NCI-H526 (cell line): ENCODE measurements around the gene GDF11.

Experiments used
- DNase-seq, 2 experiments: peaks; one replicate each; lab custom pipeline; 2025; lab: John Stamatoyannopoulos, UW

The GDF11 gene

DNA sequence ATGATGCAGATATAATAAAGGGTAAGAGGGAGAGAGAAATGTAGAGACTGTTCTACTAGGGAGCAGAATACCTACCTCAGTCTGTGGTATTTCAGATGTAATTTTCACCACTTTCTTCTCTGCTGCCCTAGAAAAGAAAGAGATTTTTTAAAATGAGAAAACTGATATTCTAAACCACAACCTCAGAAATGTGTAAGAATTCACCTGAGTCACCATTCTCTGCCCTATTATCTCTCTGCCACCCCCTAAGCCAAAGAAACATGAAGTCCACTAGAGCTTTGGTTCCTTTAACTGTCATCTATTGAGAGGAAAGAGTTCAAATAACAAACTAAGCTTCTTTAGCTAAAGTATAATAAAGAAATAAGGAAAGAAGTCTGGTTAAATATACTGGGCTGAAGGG lies 53.0 kb downstream of the GDF11 start:
- DNase-seq = no peak

DNA sequence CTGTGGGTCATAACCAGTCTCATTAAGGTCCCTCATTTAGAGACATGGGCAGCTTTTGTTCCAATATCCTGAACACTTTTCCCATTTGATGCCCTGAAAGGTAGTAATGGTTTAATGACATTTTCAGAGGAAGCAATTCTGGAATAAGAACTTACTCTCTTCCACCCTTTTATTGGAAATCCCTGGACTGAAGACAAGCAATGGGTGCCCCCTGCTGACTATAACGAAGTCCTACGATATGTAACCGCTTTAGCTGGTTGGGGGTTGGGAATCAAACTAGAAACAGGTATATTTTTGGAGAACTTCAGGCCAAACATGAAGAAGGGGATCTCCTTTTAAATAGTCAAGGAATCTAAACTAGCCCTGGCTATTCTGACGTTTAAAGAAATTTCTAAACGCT lies 54.1 kb downstream of the GDF11 start:
- DNase-seq = peak; percentile 7 to 44

DNA sequence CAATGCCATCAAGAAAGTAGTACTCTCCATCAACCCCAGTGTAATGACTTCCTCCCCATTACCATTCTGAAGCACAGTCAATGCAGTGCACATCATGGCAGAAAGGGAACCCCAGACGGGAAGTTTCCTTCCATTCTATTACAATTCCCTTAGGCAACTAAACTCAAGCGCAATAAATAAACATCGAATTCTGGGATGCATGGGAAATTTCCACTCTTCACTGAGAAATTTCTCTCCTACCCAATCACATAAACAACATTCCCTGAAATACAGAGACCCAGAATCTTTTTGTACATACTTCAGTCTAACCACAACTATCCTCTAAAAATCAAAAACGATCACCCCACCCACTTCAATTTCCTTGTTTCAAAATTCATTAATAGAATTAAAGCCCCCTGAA lies 54.6 kb downstream of the GDF11 start:
- no peak for DNase-seq
